Stimulated activated CD4-positive, alpha-beta T cell treated with anti-CD3 and anti-CD28 coated beads, Interleukin-15, amount 100 ng/mL, for 48 hours (primary cell): Measurements from ENCODE around the gene SMIM21.

Source experiments
- DNase-seq, 2 donors: peaks; one replicate each; pipeline ENCODE4 v3.0.0-alpha.2; 2020; ENCODE audit warnings: low read depth in 2 of 2

Gene SMIM21

GRCh38 chr18:75377258-75377657, 50.2 kb downstream of the SMIM21 start:
- no peak for DNase-seq

- DNase-seq = no peak
These were observed 51.5 kb downstream of the SMIM21 start for GRCh38 chr18:75376004-75376403.

- no peak for DNase-seq
These were observed 52.2 kb downstream of the SMIM21 start for GRCh38 chr18:75375341-75375740.

GRCh38 chr18:75374466-75374865, 53.0 kb downstream of the SMIM21 start:
- DNase-seq = no peak

- DNase-seq = no peak
These were observed 58.3 kb downstream of the SMIM21 start for GRCh38 chr18:75369026-75369721.

- no peak for DNase-seq
These were observed 61.7 kb downstream of the SMIM21 start for GRCh38 chr18:75365837-75366236.

- DNase-seq = no peak
These were observed 62.3 kb downstream of the SMIM21 start for GRCh38 chr18:75365254-75365629.

GRCh38 chr18:75364512-75365253, 62.8 kb downstream of the SMIM21 start:
- no peak for DNase-seq

GRCh38 chr18:75363446-75364225, 63.9 kb downstream of the SMIM21 start:
- DNase-seq = no peak

- DNase-seq = no peak
These were observed 65.1 kb downstream of the SMIM21 start for GRCh38 chr18:75362435-75362834.

GRCh38 chr18:75360941-75361340, 66.6 kb downstream of the SMIM21 start:
- no peak for DNase-seq

- no peak for DNase-seq
These were observed 67.3 kb downstream of the SMIM21 start for GRCh38 chr18:75360215-75360614.
